GM18909 (cell line): ENCODE results near the gene CDC37L1.
"Not testable (repeated sequence)": the region's sequence is repeated elsewhere in the genome, so short reads cannot be mapped to it uniquely, and the experiment has no call there.

ENCODE experiments used
- ATAC-seq: cut with Tn5 transposase; IDR thresholded peaks from one replicate; pipeline ENCODE4 v1.9.1; 2021; ENCODE audit warnings: mild to moderate bottlenecking; ENCODE audit not compliant: unreplicated experiment, poor library complexity

The CDC37L1 gene

GRCh38 chr9:4679268-4680172, at the start of gene CDC37L1:
CDC37L1 (plus strand) TSS chr9:4679569; CDS start chr9:4679768, 199 bp downstream.
- ATAC-seq, result peak; percentile 96

- no peak for ATAC-seq
Measured at GRCh38 chr9:4630836-4631235, 48.5 kb upstream of the CDC37L1 start.

- ATAC-seq, result no peak
Measured at GRCh38 chr9:4638968-4639367, 40.4 kb upstream of the CDC37L1 start.

- ATAC-seq, result no peak
Measured at GRCh38 chr9:4639420-4639819, 39.9 kb upstream of the CDC37L1 start.

- no peak for ATAC-seq
Measured at GRCh38 chr9:4640027-4640426, 39.3 kb upstream of the CDC37L1 start.

- ATAC-seq, result no peak
Measured at GRCh38 chr9:4642351-4642750, 37.0 kb upstream of the CDC37L1 start.

GRCh38 chr9:4654084-4654483, 25.3 kb upstream of the CDC37L1 start:
- no peak for ATAC-seq

- no peak for ATAC-seq
Measured at GRCh38 chr9:4654538-4654937, 24.8 kb upstream of the CDC37L1 start.

GRCh38 chr9:4656196-4656595, 23.2 kb upstream of the CDC37L1 start:
- not testable (repeated sequence) for ATAC-seq

GRCh38 chr9:4656621-4657020, 22.7 kb upstream of the CDC37L1 start:
- no peak for ATAC-seq

GRCh38 chr9:4657426-4658159, 21.8 kb upstream of the CDC37L1 start:
- no peak for ATAC-seq

- not testable (repeated sequence) for ATAC-seq
Measured at GRCh38 chr9:4660665-4661064, 18.7 kb upstream of the CDC37L1 start.

- no peak for ATAC-seq
Measured at GRCh38 chr9:4661165-4661564, 18.2 kb upstream of the CDC37L1 start.

- no peak for ATAC-seq
Measured at GRCh38 chr9:4661611-4662010, 17.8 kb upstream of the CDC37L1 start.

GRCh38 chr9:4662108-4662988, 17.0 kb upstream of the CDC37L1 start, which contains the start of gene PLPP6:
PLPP6 (plus strand) TSS chr9:4662294; CDS start chr9:4662376, 82 bp downstream.
- ATAC-seq, result peak; percentile 89

- ATAC-seq, result peak; percentile 4
Measured at GRCh38 chr9:4662989-4663792, 16.2 kb upstream of the CDC37L1 start.

GRCh38 chr9:4663956-4664355, 15.4 kb upstream of the CDC37L1 start:
- ATAC-seq, result no peak

GRCh38 chr9:4665357-4665756, 14.0 kb upstream of the CDC37L1 start:
- no peak for ATAC-seq

- peak; percentile 41 for ATAC-seq
Measured at GRCh38 chr9:4666042-4666699, 13.2 kb upstream of the CDC37L1 start, which contains the start of gene SPATA6L. SPATA6L (minus strand) TSS chr9:4666480; CDS start chr9:4666250, 230 bp downstream.
